ENCODE measurements around the gene PLK5.

DNA sequence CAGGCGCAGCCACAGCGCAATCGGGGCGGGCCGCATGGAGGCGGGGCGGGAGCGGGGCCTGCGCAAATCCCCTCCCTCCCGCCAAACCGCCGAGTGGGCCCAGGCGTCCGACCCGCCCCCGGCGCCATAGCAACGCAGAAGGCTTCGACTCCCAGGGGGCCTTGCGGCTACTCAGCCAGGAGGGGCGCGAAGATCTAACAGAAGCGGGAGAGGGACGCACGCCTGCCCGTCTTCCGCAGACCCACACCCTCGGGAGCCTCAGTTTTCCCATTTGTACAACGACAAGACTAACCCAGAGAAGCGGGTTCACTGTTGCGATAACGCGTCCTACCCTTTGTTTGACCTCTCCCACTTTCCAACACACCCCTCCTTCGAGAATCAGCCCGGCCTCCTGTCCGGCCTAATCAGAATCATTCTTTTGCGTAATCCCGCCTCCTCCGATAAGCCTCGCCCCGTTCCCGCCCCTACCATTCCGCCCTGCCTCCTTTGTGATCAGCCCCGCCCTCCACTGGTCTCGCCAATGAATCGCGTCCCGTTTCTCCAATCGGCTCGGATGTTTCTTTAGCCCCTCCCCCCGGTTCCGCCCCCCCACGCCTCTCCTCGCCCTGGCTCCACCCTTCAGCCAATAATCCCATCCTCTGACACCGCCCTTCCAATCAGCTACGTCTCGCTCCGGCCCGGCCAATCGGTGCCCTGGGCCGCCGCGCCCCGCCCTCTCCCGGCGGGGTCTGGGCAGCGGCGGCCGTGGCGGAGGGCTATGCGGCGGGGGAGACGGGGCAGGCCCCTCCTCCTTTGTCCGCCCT lies 33.4 kb upstream of the PLK5 start, which contains the start of gene PCSK4:
- TF ChIP-seq, protein P1, sequence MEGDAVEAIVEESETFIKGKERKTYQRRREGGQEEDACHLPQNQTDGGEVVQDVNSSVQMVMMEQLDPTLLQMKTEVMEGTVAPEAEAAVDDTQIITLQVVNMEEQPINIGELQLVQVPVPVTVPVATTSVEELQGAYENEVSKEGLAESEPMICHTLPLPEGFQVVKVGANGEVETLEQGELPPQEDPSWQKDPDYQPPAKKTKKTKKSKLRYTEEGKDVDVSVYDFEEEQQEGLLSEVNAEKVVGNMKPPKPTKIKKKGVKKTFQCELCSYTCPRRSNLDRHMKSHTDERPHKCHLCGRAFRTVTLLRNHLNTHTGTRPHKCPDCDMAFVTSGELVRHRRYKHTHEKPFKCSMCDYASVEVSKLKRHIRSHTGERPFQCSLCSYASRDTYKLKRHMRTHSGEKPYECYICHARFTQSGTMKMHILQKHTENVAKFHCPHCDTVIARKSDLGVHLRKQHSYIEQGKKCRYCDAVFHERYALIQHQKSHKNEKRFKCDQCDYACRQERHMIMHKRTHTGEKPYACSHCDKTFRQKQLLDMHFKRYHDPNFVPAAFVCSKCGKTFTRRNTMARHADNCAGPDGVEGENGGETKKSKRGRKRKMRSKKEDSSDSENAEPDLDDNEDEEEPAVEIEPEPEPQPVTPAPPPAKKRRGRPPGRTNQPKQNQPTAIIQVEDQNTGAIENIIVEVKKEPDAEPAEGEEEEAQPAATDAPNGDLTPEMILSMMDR (IDR thresholded peaks at IDR 0.05; ENCODE audit: low read depth, low read length, poor library complexity, severe bottlenecking): no peak
- no peak for TF ChIP-seq EZH2phosphoT487 (IDR thresholded peaks at IDR 0.05; ENCODE audit: borderline replicate concordance, low read length)

Data from DOHH2 (cell line).